Hepatocyte (in vitro differentiated cells): Measurements from ENCODE around the gene LPP.

Experiments used
- EZH2phosphoT487 ChIP-seq: fragments of 200-600 bp; sonication (generic); IDR thresholded peaks from one replicate; pipeline ENCODE4 v1.6.1; 2018; ENCODE audit warnings: antibody characterized with exemption, mild to moderate bottlenecking, low read depth, moderate library complexity; ENCODE audit not compliant: unreplicated experiment, severe bottlenecking
- TF ChIP-seq, protein P1 (sequence below): fragments of 200-600 bp; sonication (generic); IDR thresholded peaks from 2 replicates; pipeline ENCODE4 v1.5.1; 2016; ENCODE audit warnings: antibody characterized with exemption, mild to moderate bottlenecking; ENCODE audit not compliant: poor library complexity

DNA sequence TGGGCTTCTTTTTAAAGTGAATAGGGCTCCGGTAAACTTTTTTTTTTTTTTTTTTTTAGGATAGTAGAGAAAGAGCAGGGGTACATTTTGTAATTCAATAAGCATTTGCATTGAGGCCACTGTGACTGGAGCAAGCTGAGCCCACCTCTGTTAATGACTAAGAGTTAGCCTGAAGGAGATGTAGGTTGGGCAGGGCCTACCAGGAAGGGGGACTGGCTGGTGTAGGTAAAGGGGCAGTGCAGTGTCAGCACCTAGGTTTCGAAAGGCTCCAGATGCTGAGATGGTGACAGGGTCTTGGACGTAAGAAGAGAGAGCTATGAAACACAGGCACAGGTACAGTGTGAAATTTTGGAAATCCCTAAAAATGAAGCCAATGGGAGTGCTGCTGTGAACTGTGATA lies 30.7 kb downstream of the LPP start:
- TF ChIP-seq, protein P1, sequence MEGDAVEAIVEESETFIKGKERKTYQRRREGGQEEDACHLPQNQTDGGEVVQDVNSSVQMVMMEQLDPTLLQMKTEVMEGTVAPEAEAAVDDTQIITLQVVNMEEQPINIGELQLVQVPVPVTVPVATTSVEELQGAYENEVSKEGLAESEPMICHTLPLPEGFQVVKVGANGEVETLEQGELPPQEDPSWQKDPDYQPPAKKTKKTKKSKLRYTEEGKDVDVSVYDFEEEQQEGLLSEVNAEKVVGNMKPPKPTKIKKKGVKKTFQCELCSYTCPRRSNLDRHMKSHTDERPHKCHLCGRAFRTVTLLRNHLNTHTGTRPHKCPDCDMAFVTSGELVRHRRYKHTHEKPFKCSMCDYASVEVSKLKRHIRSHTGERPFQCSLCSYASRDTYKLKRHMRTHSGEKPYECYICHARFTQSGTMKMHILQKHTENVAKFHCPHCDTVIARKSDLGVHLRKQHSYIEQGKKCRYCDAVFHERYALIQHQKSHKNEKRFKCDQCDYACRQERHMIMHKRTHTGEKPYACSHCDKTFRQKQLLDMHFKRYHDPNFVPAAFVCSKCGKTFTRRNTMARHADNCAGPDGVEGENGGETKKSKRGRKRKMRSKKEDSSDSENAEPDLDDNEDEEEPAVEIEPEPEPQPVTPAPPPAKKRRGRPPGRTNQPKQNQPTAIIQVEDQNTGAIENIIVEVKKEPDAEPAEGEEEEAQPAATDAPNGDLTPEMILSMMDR = no peak
- TF ChIP-seq EZH2phosphoT487 = no peak
